HG03571 (cell line): ENCODE measurements around the gene SPNS2.
"Not testable (repeated sequence)": the region's sequence is repeated elsewhere in the genome, so short reads cannot be mapped to it uniquely, and the experiment has no call there.

Source experiments
- ATAC-seq: cut with Tn5 transposase; IDR thresholded peaks from one replicate; pipeline ENCODE4 v1.9.1; 2021; ENCODE audit not compliant: unreplicated experiment

Gene SPNS2

GRCh38 chr17:4562015-4562969 lies 63.6 kb downstream of the SPNS2 start:
- ATAC-seq = no peak

GRCh38 chr17:4565209-4566141 lies 66.8 kb downstream of the SPNS2 start:
- no peak for ATAC-seq

- ATAC-seq = no peak
These were observed 68.1 kb downstream of the SPNS2 start for GRCh38 chr17:4566785-4567184.

- no peak for ATAC-seq
These were observed 70.9 kb downstream of the SPNS2 start for GRCh38 chr17:4569591-4569990.

GRCh38 chr17:4572131-4572530 lies 73.5 kb downstream of the SPNS2 start:
- ATAC-seq = no peak

GRCh38 chr17:4573115-4573514 lies 74.4 kb downstream of the SPNS2 start:
- ATAC-seq = no peak

GRCh38 chr17:4573669-4574068 lies 75.0 kb downstream of the SPNS2 start:
- no peak for ATAC-seq

- no peak for ATAC-seq
These were observed 75.9 kb downstream of the SPNS2 start for GRCh38 chr17:4574448-4575045.

GRCh38 chr17:4576161-4576558 lies 77.5 kb downstream of the SPNS2 start:
- no peak for ATAC-seq

- no peak for ATAC-seq
These were observed 78.1 kb downstream of the SPNS2 start for GRCh38 chr17:4576729-4577322.

- ATAC-seq = no peak
These were observed 78.8 kb downstream of the SPNS2 start for GRCh38 chr17:4577386-4577993.

- ATAC-seq = not testable (repeated sequence)
These were observed 79.7 kb downstream of the SPNS2 start for GRCh38 chr17:4578349-4578748.

- no peak for ATAC-seq
These were observed 81.0 kb downstream of the SPNS2 start for GRCh38 chr17:4579678-4580077.

GRCh38 chr17:4580291-4580690 lies 81.6 kb downstream of the SPNS2 start:
- ATAC-seq = no peak

- no peak for ATAC-seq
These were observed 83.4 kb downstream of the SPNS2 start for GRCh38 chr17:4582101-4582501.

- no peak for ATAC-seq
These were observed 84.0 kb downstream of the SPNS2 start for GRCh38 chr17:4582691-4583090.

- no peak for ATAC-seq
These were observed 84.5 kb downstream of the SPNS2 start for GRCh38 chr17:4583206-4583605.

GRCh38 chr17:4583782-4584100 lies 85.1 kb downstream of the SPNS2 start:
- ATAC-seq = no peak

GRCh38 chr17:4584101-4584916 lies 85.6 kb downstream of the SPNS2 start, which contains the start of gene SMTNL2:
SMTNL2 (plus strand) TSS chr17:4584529; CDS start chr17:4584606, 77 bp downstream.
- ATAC-seq = no peak
